ENCODE measurements around the gene IL26. TPM values are rescaled to one million over a fixed set of nuclear protein-coding genes. Genes with fewer than 3 reads are reported as not detected.

The IL26 gene
- total and polyA plus RNA-seq, 9 donors, result not detected

DNA sequence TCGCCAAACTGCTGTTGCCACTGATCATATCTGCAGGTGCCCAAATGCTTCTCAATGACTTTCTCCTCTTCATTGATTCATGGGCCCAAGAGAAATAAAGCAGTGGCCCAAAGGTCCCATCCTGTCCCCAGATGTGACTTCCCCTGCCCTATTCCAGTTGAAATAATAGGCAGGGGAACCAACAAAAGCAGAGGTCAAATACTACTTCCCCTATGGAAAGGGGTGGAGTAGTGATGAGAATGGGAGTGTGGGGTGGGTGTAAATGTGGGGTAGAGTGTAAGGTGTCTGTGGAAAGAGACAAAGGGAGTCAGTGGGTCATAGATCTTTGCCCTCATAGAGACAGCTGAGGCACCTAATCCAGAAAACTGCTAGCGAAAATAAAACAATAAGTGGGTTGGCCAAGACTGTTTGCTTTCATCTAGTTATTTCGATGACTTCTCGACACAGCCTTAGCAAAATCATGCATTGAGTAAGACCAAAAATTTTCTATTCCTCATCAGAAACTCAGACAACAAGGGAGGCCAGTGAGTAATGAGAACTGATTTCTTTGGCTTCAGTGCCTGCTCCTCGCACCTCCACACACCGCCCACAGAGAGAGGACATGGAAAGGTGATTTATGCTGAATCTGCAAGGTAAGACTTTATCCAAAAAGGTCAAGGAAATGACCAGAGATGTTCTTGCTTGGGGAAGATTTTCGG lies 38.7 kb upstream of the IL26 start:
- Histone ChIP-seq H3K4me1 (ENCODE audit: insufficient read depth) (no peaks in the 10 kb centered on the region), H3K36me3 (no peaks in the 10 kb centered on the region), H3K9me3 (no peaks in the 10 kb centered on the region), H3K27me3 (no peaks in the 10 kb centered on the region), H3K27ac (no peak overlapping the region), H3K4me3 (no peak overlapping the region)
- TF ChIP-seq EP300 (IDR thresholded peaks at IDR 0.05), result no peak
- 66 to 76% (median 73%) methylated on average over 7 of the region's 7 CpGs for WGBS, 3 donors
- no peak for DNase-seq
- intact Hi-C loops (cut with DNase I), result no loop called here

DNA sequence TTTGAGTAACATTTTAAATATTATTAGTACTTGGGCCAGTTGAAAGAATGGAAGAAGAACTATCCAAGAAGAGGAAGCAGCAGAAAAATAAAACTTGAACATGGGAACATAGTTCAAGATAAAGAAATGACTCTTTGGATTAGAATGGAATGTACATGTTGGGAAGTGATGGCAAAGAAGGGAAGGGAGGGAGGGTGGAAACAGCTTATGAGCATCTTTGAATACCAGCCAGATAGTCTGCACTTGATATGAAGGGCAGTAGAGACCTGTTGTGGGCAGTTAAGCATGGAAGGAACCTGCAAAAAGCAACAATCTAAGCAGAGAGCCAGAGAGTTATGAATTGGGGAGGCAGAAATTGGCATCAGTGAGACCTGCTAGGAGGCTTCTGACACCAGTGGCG lies 37.8 kb upstream of the IL26 start:
- H3K4me1 ChIP-seq (ENCODE audit: insufficient read depth), result no peaks in the 10 kb centered on the region
- TF ChIP-seq POLR2A (IDR thresholded peaks at IDR 0.05), result no peak
- TF ChIP-seq EP300 (IDR thresholded peaks at IDR 0.05), result no peak
- TF ChIP-seq, protein P1, sequence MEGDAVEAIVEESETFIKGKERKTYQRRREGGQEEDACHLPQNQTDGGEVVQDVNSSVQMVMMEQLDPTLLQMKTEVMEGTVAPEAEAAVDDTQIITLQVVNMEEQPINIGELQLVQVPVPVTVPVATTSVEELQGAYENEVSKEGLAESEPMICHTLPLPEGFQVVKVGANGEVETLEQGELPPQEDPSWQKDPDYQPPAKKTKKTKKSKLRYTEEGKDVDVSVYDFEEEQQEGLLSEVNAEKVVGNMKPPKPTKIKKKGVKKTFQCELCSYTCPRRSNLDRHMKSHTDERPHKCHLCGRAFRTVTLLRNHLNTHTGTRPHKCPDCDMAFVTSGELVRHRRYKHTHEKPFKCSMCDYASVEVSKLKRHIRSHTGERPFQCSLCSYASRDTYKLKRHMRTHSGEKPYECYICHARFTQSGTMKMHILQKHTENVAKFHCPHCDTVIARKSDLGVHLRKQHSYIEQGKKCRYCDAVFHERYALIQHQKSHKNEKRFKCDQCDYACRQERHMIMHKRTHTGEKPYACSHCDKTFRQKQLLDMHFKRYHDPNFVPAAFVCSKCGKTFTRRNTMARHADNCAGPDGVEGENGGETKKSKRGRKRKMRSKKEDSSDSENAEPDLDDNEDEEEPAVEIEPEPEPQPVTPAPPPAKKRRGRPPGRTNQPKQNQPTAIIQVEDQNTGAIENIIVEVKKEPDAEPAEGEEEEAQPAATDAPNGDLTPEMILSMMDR (IDR thresholded peaks at IDR 0.05), result no peak
- no peaks in the 10 kb centered on the region for H3K36me3 ChIP-seq
- intact Hi-C loops (cut with DNase I), result no loop called here
- DNase-seq, result no peak
- H3K4me3 ChIP-seq, result no peak overlapping the region
- H3K9me3 ChIP-seq, result no peaks in the 10 kb centered on the region
- no peak overlapping the region for H3K27ac ChIP-seq
- 76 to 86% (median 76%) methylated on average over 1 of the region's 1 CpG for WGBS, 3 donors
- no peaks in the 10 kb centered on the region for H3K27me3 ChIP-seq

DNA sequence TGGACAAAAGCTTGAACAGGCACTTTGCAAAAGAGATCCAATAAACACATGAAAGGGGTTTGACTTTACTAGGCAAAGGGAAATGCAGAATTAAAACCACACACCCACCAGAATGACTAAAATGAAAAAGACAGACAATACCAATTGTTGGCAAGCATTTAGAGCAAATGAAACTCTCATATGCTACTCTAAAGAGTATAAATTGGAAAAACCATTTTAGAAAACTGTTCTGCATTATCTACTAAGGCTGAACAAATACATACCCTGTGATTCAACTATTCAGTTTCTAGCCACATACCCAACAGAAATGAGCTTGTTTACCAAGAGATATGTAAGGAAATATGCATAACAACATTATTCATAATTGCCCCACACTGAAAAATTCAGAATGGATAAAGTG lies 36.3 kb upstream of the IL26 start:
- no peaks in the 10 kb centered on the region for H3K36me3 ChIP-seq
- no peaks in the 10 kb centered on the region for H3K27me3 ChIP-seq
- intact Hi-C loops (cut with DNase I), result no loop called here
- H3K4me1 ChIP-seq (ENCODE audit: insufficient read depth), result no peaks in the 10 kb centered on the region
- no peak for DNase-seq
- no peak overlapping the region for H3K27ac ChIP-seq
- no peak overlapping the region for H3K4me3 ChIP-seq
- TF ChIP-seq EP300 (IDR thresholded peaks at IDR 0.05) (no peak), POLR2A (IDR thresholded peaks at IDR 0.05) (no peak)
- TF ChIP-seq, protein P1 (IDR thresholded peaks at IDR 0.05), result no peak
- no peaks in the 10 kb centered on the region for H3K9me3 ChIP-seq

DNA sequence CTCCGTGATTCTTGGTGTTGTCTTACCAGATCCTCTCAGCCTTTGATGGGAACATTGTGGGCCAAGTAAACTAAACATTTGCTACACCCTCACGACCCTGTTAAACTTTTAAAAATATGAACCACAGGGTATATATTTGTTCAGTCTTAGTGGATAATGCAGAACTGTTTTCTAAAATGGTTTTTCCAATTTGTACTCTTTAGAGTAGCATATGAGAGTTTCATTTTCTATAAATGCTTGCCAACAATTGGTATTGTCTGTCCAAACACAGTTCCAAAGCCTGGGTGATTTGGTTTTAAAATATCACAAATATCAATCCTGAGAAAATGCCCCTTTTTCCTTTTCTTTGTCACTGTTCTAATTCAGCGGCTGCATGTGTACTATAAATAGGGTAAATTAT lies 34.5 kb upstream of the IL26 start:
- intact Hi-C loops (cut with DNase I), result no loop called here
- no peak for DNase-seq
- Histone ChIP-seq H3K36me3 (no peaks in the 10 kb centered on the region), H3K9me3 (no peaks in the 10 kb centered on the region), H3K4me1 (ENCODE audit: insufficient read depth) (no peaks in the 10 kb centered on the region), H3K27me3 (no peaks in the 10 kb centered on the region), H3K27ac (no peak overlapping the region), H3K4me3 (no peak overlapping the region)
- TF ChIP-seq POLR2A (IDR thresholded peaks at IDR 0.05), result no peak
- TF ChIP-seq, protein P1 (IDR thresholded peaks at IDR 0.05), result no peak
- TF ChIP-seq EP300 (IDR thresholded peaks at IDR 0.05), result no peak
- WGBS, 3 donors, result 29 to 37% (median 31%) methylated on average over 3 of the region's 3 CpGs

DNA sequence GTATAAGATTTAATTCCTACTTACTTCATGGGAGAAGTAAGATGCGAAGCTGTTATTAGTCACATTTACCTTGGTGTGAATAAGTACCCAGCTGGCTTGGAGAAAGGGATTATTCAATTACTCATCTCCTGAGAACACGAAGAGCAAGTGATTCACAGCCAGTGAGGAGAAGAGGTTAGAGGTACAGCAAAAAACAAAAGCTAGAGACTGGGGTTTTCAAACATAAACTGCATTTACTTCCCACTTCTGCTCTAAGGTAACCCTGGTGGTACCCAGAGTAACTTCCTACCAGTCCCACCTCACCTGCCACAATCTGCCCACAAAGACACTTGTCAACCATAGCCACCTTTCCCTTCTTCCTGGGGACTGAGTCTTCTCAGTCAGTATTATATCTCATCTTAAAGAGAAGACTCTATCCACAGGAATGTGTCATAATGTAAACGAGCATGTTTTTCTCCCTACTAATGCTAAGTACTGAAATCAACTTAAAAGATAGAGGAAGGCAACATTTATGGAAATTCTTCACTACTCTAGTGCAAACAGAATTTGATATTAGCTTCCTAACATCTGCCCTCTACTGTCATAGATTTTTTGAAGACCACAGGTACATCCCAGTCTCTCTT lies 33.8 kb upstream of the IL26 start:
- H3K27me3 ChIP-seq, result no peaks in the 10 kb centered on the region

More for the DNA sequence above, 33.8 kb upstream of the IL26 start:
- no peak overlapping the region for H3K27ac ChIP-seq
- intact Hi-C loops (cut with DNase I), result no loop called here
- no peaks in the 10 kb centered on the region for H3K9me3 ChIP-seq
- H3K4me1 ChIP-seq (ENCODE audit: insufficient read depth), result no peaks in the 10 kb centered on the region
- no peaks in the 10 kb centered on the region for H3K36me3 ChIP-seq
- H3K4me3 ChIP-seq, result no peak overlapping the region
- DNase-seq, result no peak
- TF ChIP-seq, protein P1 (IDR thresholded peaks at IDR 0.05), result no peak
- no peak for TF ChIP-seq EP300 (IDR thresholded peaks at IDR 0.05)
- no peak for TF ChIP-seq POLR2A (IDR thresholded peaks at IDR 0.05)
- 45 to 51% (median 47%) methylated on average over 3 of the region's 3 CpGs for WGBS, 3 donors
